Measurements from ENCODE around the gene HIPK2.
"Not testable (repeated sequence)": the region's sequence is repeated elsewhere in the genome, so short reads cannot be mapped to it uniquely, and the experiment has no call there.

Gene HIPK2

DNA sequence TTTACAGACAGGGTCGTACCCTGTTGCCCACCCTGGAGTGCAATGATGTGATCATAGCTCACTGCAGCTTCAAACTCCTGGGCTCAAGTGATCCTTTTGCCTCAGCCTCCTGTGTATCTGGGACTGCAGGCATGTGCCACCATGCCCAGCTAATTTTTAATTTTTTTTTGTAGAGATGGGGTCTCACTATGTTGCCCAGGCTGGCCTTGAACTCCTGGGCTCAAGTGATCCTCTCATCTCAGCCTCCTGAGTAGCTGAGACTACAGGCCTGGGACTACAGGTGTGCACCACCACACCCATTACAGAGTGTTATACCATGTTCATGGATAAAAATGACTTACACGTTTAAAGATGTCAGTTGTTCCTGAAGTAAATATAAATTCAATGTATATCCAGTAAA lies 166.2 kb downstream of the HIPK2 start:
- DNase-seq: not testable (repeated sequence)

DNA sequence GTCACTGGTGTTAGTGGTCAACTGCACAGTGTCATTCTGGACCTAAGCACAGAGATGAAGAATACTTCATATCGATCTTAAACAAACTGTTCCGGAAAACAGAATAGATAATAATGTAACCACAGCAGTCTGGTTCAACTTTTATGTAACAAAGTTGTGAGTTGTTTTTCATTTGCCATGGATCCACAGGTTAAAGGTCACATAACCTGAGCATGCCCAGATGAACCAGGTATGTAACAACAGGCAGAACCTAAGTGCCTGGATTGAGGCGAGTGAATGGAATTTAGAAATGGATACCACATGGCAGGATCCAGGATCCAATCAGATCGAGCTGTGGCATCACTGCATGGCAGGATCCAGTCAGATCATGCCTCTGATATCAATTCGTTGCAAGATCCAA lies 167.2 kb downstream of the HIPK2 start:
- DNase-seq: no peak

DNA sequence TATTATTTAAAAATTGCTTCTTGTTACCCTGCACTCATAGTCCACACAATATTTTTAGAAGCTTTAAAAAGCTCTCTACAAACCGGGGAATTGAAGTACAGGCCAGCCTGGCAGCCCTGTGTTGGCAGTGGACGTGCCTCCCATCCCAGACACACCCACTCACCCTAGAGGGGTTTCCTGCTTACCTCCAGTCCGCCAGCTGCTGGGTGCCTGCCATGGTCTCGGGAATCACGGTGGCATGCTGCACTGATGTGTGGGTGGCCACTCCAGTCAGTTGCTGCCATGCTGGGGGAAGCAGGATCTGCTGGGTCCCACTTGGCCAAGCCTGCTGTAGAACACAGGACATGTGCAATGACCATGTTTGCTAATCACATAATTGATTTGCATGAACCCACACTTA lies 173.9 kb downstream of the HIPK2 start:
- no peak for DNase-seq

DNA sequence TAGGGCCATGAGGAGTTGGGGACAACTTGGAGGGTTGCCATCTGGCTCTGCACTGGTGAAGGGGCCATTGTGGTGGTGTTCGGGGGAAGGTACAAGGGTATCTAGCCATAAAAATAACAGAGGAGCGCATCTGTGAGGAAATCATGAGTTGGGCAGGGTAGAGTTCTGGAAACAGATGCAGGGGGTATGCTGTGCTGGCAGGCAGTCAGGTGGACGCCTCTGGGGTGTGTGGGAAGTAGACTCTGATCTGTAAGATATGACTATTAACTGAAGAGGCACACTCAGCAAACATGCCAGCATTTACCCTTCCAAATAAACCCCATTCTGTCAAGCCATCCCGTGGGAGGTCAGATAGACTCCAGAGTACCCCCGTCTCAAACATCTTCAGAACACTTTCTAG lies 174.5 kb downstream of the HIPK2 start:
- DNase-seq: no peak

DNA sequence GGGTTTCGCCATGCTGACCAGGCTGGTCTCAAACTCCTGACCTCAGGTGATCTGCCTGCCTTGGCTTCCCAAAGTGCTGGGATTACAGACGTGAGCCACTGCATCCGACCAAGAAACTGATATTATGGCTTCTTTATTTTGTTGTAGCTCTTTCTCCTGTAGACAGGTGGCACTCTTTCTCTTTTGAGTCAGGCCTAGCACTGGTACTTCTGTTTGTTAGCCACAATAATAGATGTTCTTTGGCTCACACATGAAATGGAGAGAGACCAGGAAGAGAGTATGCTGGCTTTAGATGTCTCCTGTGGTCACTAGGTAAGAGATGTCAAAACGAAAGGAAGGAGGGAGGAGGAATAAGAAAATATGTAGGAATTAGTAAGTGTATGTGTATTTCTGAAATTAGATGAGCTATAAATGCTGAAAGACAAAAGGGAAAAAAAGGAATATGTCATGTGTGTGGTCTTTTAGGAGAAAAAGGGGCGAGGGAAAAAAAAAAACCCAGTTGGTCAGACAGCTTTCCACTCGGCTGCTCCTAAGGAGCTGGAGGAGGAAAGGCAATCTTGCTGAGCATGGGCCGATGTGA lies 175.6 kb downstream of the HIPK2 start:
- no peak for DNase-seq

DNA sequence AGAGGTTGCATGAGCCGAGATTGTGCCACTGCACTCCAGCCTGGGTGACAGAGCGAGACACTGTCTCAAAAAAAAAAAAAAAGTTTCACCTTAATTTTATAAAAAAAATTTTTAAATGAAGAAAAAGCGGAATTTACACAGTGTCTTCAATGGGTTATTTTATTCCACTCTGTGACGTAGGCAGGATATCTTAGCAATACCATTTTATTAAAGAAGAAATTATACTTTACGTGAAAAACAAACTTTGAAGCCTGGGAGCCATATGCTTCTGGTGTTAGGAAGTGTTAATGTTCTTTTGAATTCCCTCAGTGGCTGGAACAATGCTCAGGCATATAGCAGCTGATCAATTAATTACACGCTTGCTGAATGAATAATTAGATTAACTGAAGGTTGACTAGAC lies 176.6 kb downstream of the HIPK2 start:
- DNase-seq: no peak

DNA sequence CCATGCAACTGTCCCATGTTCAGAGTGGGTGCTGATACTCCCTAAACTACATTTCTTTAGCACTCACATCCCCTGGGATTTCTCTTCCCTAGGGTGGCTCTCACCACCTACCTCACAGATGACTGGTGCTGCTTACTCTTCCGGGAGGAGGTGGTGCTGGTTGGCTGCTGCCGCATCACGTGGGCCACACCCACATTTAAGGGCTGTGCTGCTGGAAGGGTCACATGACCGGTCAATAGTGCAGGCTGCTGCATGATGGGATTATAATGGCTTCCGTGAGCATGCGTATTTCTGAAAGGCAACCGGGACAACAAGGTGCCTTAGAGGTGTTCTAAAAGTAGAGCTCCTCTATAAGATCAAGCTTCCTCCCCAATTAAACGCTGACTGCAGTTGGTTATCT lies 177.5 kb downstream of the HIPK2 start:
- no peak for DNase-seq

DNA sequence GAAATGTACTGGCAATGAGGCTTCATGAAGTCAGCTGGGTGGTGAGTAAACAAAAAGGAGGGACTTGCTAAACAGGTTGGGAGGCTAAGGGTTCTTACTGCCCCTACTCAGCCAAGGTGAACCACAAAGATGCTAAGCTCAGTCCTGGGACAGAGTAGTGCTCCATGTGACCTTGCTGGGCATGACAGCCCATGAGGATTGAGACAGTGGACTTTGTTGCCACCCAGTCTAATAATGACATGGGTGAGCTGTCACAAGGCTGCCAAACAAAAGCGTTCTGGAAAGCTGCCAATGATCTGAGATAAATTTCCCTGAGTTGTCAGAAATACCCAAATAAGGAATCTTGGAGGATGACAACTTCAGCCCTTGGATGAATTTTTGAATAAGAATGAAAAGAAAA lies 179.2 kb downstream of the HIPK2 start:
- DNase-seq: no peak

DNA sequence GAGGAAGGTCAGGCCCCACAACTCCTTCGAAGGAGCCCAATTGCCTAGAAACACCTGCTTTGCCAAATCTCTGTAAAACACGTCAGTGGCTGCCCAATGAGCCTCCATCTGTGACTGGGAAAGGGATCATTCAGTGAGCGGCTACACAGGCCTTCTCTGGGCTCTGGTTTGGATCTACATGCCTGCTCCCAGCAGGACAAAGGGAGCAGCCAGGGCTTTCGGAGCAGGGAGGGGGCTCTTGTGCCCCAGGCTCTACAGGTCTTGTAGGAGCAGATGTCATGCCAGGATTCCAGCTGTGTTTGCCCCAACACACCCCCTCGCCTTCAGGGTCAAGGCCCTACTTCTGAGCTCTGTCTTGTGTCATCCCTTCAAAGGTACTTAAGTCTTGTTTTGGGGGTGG lies 180.8 kb downstream of the HIPK2 start:
- DNase-seq: no peak

DNA sequence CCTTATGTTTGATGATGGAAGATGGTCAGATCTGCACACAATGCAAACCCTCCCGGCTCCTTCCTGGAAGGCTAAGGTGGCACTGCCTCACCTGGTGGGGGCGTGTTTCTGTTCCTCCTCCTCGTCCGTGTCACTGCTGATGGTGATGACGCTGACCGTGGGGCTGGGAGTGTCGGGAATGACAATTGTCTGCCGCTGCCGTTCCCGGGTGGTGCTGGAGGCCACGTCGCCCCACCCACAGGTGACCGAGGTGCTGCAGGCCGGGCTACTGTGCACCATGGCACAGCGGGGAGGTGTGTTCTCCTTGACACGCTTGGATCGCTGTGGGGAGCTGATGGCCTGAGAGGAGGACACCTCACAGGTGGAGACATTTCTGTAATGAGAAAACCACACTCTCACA lies 181.2 kb downstream of the HIPK2 start:
- DNase-seq: no peak

DNA sequence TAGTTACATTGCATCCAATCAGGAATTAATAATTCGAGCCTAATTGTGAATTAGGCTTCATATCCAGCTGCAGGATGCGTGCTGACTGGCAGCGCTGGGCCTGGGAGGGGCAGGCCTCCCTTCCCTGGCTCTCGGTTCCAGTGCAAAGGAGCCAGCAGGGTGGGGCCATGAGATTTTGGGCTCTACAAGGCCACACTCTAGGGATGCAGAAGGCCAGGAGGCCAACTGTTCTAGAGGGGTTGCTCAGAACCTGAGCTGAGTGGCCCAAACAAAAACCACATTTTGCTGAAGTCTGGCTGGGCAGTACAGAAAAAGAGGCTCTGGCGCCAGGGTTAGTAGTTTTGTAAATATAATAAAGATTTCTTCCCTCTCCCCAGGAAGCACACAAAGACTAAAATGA lies 182.0 kb downstream of the HIPK2 start:
- DNase-seq: no peak

DNA sequence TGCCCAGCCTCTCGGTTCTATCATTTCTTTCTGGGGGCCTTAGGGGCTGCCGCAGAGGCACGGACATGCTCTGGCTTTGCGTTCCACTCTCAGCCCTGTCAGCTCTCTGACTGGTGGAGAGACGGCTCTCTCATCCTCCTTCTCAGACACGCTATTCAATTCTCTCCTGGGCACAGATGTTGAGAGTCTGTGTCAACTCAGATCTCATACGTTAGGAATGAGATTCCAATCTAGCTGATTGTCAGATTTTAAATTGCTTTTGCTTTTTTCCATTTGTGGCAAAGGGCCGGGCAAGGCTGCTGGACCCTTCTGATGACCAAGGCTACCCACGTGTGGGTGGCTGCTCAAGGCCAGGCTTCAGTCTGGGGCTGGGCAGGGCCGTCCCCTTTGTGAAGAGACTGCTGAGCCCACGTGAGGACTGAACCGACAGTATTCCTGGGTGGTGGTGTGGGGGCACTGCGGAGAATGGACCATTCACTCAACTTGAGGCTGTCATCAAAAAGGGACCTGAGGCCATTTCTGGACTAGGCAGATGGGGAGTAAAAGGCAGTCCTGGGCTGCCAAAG lies 182.8 kb downstream of the HIPK2 start:
- no peak for DNase-seq

DNA sequence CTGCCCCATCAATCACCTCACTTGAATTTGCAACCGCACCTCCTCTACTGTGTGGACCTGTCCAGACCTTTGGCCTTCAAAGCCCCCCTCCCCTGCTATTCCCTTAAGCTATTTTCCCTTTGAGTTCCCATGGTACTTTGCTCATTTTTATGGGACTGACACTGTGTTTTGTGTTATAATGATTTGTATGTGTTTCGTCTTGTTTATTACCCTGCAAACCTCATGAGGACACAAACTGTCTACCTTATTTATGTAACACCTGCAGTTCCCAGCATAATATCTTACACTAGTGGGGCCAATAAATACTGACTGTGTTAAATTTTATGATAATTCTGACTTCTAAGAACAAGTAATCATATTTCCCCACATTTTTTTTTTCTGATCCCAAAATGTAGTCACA lies 183.7 kb downstream of the HIPK2 start:
- DNase-seq: no peak

DNA sequence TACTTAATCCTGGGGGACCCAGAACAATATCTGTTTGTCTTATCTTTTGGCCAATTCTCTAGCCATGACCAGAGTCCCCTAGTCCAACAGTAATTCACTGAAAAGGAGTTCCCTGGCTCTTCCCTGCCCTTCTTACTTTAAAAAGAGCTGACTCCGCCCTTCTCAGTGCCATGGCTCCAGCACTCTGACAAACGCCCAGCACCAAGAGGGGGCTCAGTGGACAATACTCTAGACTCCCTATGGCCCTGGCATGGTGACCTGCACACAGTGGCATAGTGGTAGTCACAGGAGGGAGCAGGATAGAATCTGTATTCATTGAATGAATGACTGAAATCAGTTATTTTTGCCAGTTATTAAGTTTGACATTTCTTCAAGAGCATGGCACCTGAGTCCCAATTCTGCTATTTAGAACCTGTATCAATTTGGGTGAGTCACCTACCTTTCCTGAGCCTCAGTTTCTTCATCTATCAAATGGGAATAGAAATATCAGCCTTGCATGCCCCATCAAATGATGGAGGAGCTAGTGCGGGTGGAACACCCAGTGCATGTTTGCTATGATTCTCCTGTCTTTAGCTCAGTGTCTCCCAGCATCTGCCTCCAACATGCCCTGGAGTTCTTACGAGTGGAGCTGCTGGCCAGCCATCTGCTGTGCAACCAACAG lies 184.9 kb downstream of the HIPK2 start:
- DNase-seq: no peak

DNA sequence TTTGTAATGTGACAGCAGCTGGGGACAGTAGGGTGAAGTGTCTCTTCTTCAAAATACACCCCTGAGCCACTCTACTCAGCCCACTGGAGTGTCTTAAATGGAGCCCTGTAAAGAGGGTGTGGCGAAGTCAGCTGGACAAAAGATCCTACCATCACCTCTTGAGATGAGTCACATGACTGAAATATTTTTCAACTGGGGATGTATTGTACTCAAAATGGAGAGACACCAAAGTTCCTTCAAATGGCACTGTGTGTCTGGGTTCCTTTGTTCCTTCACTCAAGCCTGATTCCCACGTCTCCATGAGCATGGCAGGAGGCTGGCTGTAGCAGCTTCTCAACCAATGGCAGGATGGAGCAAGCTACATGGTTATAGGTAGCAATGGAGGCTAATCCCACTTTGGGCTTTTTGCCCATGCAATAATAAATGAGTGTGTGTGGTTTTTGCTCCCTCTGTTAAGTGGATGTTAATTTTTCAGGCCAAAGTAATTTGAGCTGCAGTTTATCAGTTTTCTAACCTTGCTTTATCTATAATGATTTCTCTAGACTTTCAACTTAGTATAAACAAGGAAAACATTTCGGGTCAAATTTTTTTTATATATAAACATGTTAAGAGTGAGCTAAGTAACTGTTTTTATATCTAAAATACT lies 186.1 kb downstream of the HIPK2 start:
- peak; percentile 4 for DNase-seq

DNA sequence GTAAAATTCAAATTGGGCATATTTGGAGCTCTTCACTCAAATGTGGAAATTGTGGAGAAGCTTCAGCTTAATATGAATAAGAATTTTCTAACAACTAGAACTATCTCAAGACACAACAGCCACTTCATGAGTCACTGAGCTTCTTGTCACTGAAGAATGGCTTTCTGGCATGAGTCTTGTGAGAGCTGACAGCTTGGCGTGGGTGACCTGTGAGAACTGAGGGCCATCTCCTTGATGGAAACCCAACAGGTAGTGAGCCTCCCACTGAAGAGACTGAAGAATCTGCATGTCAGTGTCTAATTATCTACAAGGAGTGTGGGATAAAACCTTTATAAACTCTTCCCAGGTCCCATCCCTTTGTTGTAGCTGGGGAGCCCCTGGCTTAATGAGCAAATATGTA lies 188.3 kb downstream of the HIPK2 start:
- DNase-seq: no peak

DNA sequence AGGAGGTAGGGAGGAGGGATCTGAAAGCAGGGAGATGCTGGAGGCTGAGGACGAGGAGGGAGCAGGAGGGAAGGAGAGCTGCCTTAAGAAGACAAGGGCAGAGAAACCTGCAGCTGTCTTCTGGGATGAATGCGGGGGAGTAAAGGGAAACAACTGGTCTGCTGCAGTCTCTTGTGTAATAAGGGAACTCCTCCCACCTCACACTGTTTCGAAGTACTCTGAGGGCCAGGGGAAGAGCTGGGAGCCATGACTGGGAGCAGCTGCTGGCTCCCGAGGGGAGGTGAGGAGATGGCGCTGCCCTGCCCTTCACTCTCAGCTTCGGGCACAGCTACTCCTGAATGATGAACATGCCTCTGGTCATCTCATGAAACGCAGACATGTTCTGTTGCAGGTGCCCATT lies 189.2 kb downstream of the HIPK2 start:
- peak; percentile 7 for DNase-seq

DNA sequence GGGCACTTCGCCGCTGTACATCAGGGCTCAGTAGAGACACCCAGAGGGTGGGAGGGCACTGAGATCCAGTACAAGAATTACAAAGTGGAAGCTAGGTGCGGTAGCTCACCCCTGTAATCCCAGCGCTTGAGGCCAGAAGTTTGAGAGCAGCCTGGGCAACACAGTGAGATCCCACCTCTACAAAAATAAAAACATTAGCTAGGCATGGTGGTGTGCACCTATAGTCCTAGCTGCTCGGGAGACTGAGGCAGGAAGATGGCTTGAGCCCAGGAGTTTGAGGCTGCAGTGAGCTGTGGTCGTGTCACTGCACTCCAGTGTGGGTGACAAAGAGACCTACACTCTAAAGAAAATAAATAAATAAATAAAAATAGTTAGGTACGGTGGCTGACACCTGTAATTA lies 190.3 kb downstream of the HIPK2 start:
- DNase-seq: peak; percentile 5

DNA sequence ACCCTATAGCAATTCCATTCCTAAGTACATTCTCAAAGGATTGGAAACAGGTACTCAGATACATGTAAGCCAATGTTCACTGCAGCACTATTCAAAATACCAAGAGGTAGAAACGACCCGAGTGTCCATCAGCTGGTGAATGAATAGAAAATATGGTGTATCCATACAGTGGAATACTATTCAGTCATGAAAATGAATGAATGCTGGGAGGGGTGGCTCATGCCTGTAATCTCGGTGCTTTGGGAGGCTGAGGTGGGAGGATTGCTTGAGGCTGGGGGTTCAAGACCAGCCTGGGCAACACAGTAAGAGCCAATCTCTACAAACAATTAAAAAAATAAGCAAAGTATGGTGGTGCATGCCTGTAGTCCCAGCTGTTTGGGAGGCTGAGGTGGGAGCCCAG lies 191.5 kb downstream of the HIPK2 start:
- peak; percentile 4 for DNase-seq

DNA sequence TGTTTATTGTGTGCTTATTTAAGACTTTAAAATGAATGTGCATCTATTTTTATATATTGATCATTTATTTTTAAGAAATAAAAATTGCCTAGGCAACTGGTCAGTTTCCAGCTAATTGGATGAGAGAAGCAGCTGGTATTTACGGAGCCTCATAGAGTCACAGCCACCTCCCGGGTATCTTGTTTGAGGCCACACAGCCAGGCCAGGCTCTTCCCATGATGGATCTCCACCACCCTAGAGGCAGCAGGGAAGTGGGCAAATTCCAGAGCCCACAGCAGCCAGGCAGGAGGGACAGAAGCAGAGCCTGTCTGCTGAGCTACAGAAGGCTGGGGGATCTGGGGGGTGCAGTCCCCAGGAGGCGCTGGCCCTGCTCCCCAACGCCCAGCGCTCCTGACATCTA lies 192.8 kb downstream of the HIPK2 start:
- peak; percentile 7 for DNase-seq

DNA sequence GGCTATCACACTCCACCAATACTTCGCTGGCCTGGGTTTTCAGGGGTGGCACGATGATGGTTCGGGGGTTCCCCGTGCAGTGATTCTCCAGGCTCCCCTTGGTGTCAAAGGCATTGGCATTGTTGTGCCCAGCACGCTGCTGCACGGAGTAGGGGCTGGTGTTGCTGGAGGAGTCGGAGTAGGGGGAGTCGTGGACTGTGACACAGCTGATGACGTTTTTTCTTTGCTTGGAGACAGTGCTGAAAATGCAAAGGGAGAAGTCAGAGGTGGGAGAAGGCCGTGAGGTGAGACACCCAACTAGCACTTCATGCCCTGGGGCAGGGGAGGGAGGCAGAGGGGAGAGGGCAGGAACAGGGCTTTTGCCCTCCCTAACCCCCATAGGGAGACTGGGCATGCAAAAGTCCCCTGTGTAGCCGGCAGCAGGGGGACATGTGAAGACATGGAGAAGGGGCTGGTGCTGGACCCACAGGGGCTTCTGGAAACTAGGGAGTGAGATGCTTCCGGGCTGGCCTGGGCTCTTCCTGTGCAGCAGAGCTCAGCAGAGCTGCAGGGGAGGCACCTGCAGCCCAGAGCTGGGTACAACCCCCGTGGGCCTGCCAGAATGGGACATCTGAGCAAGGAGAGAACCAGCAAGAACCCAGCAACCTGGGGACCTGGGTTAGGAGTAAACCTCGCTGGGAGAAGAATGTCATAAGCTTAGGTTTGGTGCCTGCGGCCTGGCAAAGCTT lies 193.8 kb downstream of the HIPK2 start:
- peak; percentile 16 for DNase-seq

DNA sequence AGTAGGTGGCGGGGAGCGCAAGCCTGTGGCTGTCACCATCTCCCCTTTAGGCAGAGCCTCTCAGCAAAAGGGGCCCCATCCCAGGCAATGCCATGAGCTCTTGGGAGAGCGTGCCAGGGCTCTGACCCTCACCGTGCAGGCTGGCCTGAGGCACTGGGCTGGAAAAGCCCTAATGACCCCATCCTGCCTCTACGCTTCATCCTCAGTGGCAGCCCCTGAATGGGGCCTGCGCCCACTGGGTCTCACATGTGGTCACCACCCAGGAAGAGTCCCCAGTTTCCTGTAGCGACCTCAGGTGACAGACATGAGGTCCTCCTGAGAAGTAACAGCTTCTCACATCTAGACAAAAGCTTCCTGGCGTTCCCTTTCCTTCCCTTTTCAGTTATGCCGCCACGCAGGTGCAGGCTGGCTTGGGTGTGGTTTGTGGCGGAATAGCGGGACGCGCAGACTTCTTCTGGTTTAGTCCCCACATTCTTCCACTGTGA lies 195.1 kb downstream of the HIPK2 start:
- DNase-seq: no peak

DNA sequence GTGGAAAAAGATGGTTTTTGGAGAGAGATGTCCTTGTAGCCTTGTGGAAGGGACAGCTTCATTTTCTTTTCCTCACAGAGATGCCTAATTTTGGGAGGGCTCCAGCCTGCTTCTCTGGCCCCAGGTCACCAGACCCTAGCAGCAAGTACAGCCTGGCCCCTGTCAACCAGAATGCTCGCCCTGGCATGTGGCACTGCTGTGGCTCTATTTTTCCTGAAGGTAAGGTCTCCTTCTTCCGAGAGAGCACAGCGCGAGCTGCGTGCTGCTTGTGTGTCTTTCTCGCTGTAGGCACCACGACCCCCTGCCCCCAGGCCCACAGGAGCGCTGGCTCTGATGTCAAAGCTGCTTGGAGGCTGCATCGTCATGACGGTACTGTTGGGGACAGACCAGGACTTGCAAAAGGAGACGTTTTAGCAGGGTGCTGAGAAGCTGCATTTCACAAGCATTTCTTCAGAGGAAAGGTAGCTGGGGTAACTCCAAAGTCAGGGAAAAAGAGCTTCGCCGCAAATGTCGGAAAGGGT lies 195.6 kb downstream of the HIPK2 start:
- DNase-seq: no peak
